GM12865 (cell line): Measurements from ENCODE around the gene YOD1.

Experiments
- DNase-seq: peaks from one replicate; pipeline ENCODE4 v3.0.0; 2010; ENCODE audit warnings: low read depth
- H3K4me3 ChIP-seq: 2 replicates; pipeline ENCODE4 v1.5.1; 2011; ENCODE audit warnings: mild to moderate bottlenecking, low read depth, low read length, control low read depth
- CTCF ChIP-seq: IDR thresholded peaks from 2 replicates; pipeline ENCODE4 v1.5.1; 2011; ENCODE audit warnings: low read length, control low read depth, low read depth, inconsistent platforms; ENCODE audit not compliant: insufficient read depth; ENCODE audit errors: missing control alignments

The YOD1 gene

GRCh38 chr1:207088161-207088560 is 37.2 kb upstream of the YOD1 start:
- H3K4me3 ChIP-seq, result no peak overlapping the region
- DNase-seq, result no peak
- no peak for TF ChIP-seq CTCF

- no peak for TF ChIP-seq CTCF
- H3K4me3 ChIP-seq, result no peak overlapping the region
- no peak for DNase-seq
These were observed 34.9 kb upstream of the YOD1 start for GRCh38 chr1:207085887-207086286.

- peak; percentile 81 for DNase-seq
- H3K4me3 ChIP-seq, result no peak overlapping the region
- peak; percentile 62 for TF ChIP-seq CTCF
These were observed 33.7 kb upstream of the YOD1 start for GRCh38 chr1:207084701-207085180.

GRCh38 chr1:207084232-207084631 is 33.2 kb upstream of the YOD1 start:
- no peak overlapping the region for H3K4me3 ChIP-seq
- no peak for DNase-seq
- TF ChIP-seq CTCF, result no peak

- no peak overlapping the region for H3K4me3 ChIP-seq
- no peak for DNase-seq
- TF ChIP-seq CTCF, result no peak
These were observed 30.8 kb upstream of the YOD1 start for GRCh38 chr1:207081806-207082205.

GRCh38 chr1:207081088-207081487 is 30.1 kb upstream of the YOD1 start:
- no peak for DNase-seq
- TF ChIP-seq CTCF, result no peak
- no peak overlapping the region for H3K4me3 ChIP-seq

- no peak overlapping the region for H3K4me3 ChIP-seq
- TF ChIP-seq CTCF, result no peak
- DNase-seq, result no peak
These were observed 28.8 kb upstream of the YOD1 start for GRCh38 chr1:207079706-207080241.
